ENCODE data around the gene SPPL2B.

SPPL2B gene

DNA sequence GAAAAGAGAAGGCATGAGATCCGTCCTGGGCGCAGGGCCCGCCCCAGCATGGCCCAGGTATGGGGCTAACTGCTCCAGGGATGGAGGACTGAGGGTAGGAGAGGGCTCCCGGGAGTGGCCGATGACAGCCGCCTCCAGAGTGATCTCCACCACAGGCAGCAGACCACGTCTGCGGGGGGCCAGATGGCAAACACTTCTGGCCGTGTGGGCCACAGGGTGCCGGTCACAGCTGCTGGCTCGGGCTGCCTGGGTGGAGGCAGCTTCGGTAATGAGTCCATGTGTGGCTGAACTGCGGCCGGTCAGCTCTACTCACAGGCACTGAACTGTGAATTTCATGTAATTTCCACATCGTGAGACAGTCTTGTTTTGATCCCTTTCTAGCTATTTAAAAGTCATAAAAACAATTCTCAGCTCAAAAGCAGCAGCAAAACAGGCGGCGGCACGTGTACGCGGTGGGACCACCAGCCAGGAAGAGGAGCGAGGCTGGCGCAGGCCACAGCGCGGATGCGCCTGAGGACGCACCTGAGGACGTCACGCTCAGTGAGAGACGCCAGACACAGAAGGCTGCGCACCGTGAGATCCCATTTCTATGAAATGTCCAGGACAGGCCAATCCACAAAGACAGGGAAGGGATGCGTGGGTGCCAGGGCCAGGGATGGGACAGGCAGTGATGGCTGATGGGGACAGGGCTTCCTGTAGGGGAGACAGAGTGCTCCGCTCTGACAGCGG lies 4.1 kb upstream of the SPPL2B start:
- no peak for DNase-seq

GRCh38 chr19:2325281-2326046 lies 3.0 kb upstream of the SPPL2B start:
- no peak for DNase-seq

DNA sequence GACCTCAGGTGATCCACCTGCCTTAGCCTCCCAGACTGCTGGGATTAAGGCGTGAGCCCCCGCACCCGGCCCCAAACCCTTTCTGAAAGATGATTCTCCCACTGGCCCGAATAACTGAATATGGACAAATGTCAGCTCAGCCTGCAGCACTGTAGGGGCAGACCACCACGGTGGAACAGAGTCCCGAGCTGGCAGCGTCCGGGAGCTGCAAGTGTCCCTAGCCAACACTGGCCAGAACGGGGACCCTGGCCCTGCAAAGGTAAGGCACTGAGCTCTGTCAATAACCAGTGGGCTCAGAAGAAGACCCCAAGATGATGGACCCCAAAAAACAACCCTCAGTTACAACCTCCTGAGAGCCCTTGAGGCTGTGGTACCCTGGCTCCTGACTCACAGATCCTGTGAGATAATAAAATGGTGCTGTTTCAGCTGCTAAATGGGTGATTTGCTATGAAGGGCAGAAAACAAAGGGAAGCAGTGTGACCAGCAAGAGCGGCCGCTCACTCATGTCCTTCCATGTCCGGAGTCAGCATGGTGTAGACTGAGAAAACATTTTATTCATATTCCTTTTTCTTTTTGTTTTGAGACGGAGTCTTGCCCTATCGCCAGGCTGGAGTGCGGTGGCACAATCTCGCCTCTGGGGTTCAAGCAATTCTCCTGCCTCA lies 1.7 kb upstream of the SPPL2B start:
- DNase-seq = no peak

GRCh38 chr19:2327773-2328400 lies 597 bp upstream of the SPPL2B start:
- peak; percentile 58 for DNase-seq

- DNase-seq = no peak
Measured at GRCh38 chr19:2329149-2329478, 630 bp downstream of the SPPL2B start.

DNA sequence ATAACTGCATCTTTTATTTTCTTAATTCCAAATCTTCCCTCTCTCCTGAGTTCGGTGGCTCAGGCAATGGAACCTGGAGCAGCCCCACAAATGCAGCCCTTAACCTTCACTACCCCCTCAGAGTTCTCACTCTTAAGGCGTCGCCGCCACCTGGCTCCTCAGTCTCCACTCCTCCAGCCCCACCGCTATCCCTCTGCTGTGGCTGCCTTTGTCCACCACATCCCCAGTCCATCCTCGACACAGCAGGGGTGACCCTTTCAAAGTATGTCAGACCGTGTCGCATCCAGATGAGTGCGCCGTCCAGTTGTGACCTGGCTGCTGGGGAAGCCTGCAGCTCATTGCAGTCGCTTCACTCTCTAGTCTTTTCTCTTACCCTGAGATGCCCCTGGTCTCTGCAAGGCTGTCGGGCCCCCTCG lies 1.0 kb downstream of the SPPL2B start:
- no peak for DNase-seq

DNA sequence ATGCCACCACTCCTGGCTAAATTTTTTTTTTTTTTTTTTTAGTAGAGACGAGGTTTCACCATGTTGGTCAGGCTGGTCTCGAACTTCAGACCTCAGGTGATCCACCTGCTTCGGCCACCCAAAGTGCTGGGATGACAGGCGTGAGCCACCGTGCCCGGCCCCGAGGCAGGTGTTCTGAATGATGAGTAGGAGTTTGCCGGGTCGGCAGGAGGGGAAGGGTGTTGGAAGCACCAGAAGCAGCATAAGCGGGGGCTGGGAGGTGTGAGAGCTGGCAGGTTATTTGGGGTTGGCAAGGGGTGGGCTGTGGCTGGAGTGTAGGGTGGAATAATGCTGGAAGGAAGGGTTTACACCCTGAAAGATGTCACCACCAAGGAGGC lies 1.8 kb downstream of the SPPL2B start:
- DNase-seq = no peak

DNA sequence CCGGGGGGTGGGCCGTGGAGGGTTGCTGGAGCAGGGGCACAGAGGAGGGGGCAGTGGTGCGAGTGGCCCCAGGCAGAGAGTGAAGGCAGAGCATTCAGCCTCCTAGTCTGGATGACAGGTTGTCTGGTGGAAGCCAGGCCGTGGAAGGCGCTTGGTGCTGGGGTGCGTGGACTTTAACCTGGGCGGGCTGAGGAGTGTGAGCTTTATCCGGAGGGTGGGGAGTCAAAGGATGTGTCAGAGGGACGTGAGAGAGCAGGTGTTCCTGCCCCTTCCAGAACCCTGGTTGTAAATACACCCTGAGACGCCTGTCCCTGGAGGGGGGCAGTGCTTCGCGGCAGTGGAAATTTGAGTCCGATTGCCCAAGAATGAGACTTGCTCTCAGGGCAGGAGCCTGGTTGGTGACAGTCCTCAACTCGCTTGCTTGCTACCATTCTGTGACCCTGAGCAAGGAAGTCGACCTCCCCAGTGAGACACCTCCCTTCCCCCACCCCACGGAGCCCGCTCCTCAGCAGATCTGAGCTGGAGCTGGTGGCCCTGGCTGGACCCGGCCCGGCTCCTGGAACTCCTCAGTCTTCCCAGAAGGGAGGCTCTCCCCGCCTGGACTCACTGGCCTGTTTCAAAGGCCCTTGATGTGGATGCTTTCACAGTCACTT lies 2.3 kb downstream of the SPPL2B start:
- no peak for DNase-seq

DNA sequence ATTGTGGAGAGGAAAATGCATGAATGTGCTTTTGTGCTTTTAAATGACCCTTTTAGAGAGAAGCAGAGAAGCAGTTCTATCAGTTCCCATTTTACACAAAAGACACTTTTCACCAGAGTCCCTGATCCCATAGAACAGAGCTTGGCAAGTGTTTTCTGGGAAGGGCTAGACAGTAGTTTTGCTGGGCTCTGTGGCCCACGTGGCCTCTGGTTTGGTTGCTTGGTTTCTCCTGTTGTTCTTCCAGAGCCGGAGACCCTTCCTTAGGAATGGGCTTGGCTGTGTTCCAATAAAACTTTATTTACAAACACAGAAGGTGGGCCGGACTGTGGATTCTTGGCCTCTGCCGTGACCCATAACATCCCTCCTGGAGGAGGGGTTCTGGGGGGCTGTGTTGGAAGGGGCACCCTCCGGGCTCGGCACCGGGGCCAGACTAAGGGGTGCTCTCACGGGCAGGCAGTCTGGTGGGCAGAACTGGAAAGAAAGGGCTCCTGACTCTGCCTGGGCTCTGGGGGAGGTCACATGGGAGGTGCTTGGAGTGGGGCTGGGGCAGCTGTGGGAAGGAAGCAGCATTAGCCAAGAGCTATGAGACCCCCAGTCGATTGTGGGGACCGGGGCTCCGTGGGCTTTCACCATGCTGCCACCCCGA lies 3.2 kb downstream of the SPPL2B start:
- DNase-seq = no peak

GRCh38 chr19:2332341-2333026 lies 4.0 kb downstream of the SPPL2B start:
- peak; percentile 57 for DNase-seq

- DNase-seq = peak; percentile 74
Measured at GRCh38 chr19:2333027-2333806, 4.7 kb downstream of the SPPL2B start.

GRCh38 chr19:2333807-2334211 lies 5.3 kb downstream of the SPPL2B start:
- DNase-seq = no peak

DNA sequence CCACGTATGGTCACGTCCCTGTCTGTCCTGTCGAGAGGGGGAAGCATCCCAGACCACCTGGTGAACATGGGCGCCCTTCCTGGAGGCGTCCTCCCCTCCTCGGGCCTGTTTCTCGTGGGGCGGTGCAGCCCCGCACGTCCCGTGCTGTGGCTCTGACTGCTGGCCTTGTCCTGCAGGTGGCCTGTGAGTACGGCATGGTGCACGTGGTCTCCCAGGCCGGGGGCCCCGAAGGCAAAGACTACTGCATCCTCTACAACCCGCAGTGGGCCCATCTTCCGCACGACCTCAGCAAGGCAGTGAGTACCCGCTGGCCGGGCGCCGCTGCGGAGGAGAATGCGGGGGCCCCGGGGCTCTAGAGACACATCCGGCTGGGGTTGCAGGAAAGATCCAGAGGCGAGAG lies 5.9 kb downstream of the SPPL2B start:
- DNase-seq = no peak

DNA sequence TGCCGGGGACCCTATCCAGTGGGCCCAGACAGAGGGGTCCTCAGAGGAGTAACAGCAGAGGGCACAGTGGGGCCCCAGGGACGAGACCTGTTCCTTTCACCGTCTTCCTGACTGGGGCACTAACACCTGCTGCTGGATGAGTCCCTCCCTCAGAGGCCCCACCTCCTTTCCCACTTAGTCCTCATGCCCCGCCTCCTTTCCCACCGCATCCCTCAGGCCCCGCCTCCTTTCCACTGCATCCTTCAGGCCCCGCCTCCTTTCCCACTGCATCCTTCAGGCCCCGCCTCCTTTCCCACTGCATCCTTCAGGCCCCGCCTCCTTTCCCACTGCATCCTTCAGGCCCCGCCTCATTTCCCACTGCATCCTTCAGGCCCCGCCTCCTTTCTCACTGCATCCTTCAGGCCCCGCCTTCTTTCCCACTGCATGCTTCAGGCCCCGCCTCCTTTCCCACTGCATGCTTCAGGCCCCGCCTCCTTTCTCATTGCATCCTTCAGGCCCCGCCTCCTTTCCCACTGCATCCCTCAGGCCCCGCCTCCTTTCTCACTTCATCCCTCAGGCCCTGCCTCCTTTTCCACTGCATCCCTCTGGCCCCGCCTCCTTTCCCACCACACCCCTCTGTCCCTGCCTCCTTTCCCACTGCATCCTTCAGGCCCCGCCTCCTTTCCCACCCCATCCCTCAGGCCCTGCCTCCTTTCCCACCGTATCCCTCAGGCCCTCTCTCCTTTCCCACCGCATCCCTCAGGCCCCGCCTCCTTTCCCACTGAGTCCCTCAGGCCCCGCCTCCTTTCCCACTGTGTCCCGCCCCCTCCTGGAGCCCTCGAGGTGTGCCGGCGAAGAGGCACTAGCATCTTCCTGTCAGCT lies 6.7 kb downstream of the SPPL2B start:
- DNase-seq = no peak

DNA sequence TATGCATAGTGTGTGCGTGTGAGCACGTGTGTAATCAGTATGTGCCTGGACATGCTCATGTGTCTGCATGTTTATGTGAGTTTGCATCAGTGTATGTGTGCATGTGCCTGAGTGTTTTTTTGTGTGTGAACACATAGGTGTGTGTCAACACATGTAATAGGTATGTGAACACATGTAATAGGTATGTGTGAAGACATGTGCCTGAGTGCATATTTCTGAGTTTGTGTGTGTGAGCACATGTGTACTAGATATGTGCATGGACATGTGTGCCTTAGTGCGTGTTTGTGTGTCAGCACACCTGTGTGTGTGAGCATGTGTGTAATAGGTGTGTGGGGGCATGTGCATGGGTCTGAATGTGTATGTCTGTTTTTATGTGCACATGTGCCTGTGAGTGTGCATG lies 7.4 kb downstream of the SPPL2B start:
- DNase-seq = no peak

- no peak for DNase-seq
Measured at GRCh38 chr19:2336528-2337328, 8.2 kb downstream of the SPPL2B start.

DNA sequence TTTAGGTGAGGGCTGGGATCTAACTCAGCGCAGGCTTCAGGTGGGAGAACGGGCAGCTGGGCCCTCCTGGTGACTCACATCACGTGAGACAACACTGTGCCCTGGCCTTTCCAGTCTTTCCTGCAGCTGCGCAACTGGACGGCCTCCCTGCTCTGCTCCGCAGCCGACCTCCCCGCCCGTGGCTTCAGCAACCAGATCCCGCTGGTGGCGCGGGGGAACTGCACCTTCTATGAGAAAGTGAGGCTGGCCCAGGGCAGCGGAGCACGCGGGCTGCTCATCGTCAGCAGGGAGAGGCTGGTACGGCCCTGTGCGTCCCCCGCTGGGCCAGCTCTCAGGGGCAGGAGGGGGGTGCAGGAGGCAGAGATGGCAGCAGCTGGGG lies 8.8 kb downstream of the SPPL2B start:
- no peak for DNase-seq

GRCh38 chr19:2338055-2338615 lies 9.7 kb downstream of the SPPL2B start:
- no peak for DNase-seq

Data from COR-L47 (cell line).